Karpas-422 (cell line): ENCODE data around the gene TIMM21. TPM values are rescaled to one million over a fixed set of nuclear protein-coding genes. Genes with fewer than 3 reads are reported as not detected.
A peak's percentile ranks its signal among the peaks of the same experiment; 100 is the strongest.

Experiments
- DNase-seq: peaks from one replicate; pipeline ENCODE4 v3.0.0-alpha.2; 2015
- H2AFZ ChIP-seq: fragments of 200-600 bp; sonication (generic); 2 replicates; pipeline ENCODE4 v1.6.1; 2014; ENCODE audit warnings: antibody characterized with exemption, low read length, mixed read lengths
- H3K27ac ChIP-seq: fragments of 200-600 bp; sonication (generic); 2 replicates; pipeline ENCODE4 v1.5.1; 2014; ENCODE audit warnings: mild to moderate bottlenecking, low read length, moderate library complexity
- H3K27me3 ChIP-seq: fragments of 200-600 bp; sonication (generic); 2 replicates; pipeline ENCODE4 v1.6.1; 2014; ENCODE audit warnings: low read length, mixed read lengths
- H3K36me3 ChIP-seq: fragments of 200-600 bp; sonication (generic); 2 replicates; pipeline ENCODE4 v1.6.1; 2014; ENCODE audit warnings: low read length, mixed read lengths; ENCODE audit not compliant: insufficient read depth
- H3K4me1 ChIP-seq: fragments of 200-600 bp; sonication (generic); 2 replicates; pipeline ENCODE4 v1.6.1; 2014; ENCODE audit warnings: mild to moderate bottlenecking, low read length, mixed read lengths
- H3K4me2 ChIP-seq: fragments of 200-600 bp; sonication (generic); 2 replicates; pipeline ENCODE4 v1.6.1; 2014; ENCODE audit warnings: low read length, low read depth, mild to moderate bottlenecking; ENCODE audit not compliant: poor library complexity, severe bottlenecking
- H3K4me3 ChIP-seq: fragments of 200-600 bp; sonication (generic); 2 replicates; pipeline ENCODE4 v1.5.1; 2014; ENCODE audit warnings: mild to moderate bottlenecking, antibody characterized with exemption, low read length, mixed read lengths
- H3K79me2 ChIP-seq: fragments of 200-600 bp; sonication (generic); 2 replicates; pipeline ENCODE4 v1.6.1; 2014; ENCODE audit warnings: mild to moderate bottlenecking, low read length, mixed read lengths
- H3K9ac ChIP-seq: fragments of 200-600 bp; sonication (generic); 2 replicates; pipeline ENCODE4 v1.6.0; 2014; ENCODE audit warnings: low read length
- H3K9me2 ChIP-seq: fragments of 200-600 bp; sonication (generic), shearing (Covaris generic); replicated peaks from 2 replicates; pipeline ENCODE4 v1.6.0; 2014; ENCODE audit warnings: mild to moderate bottlenecking, low read length, moderate library complexity; ENCODE audit not compliant: insufficient read depth
- H3K9me3 ChIP-seq: fragments of 300-700, 200-600 bp; sonication (generic); 2 replicates; pipeline ENCODE4 v1.6.1; 2014; ENCODE audit warnings: low read length, mixed read lengths
- H4K20me1 ChIP-seq: fragments of 200-600 bp; sonication (generic); 2 replicates; pipeline ENCODE4 v1.6.1; 2014; ENCODE audit warnings: mild to moderate bottlenecking, antibody characterized with exemption, low read length, low read depth; ENCODE audit not compliant: insufficient read depth
- total RNA-seq: library from RNA; depleted of rRNA; stranded (reverse); fragments of >200 nt; shearing (Covaris generic); gene quantifications from 2 replicates; pipeline ENCODE4 v1.2.3, GENCODE V29; 2014; ENCODE audit warnings: low replicate concordance

The TIMM21 gene
- total RNA-seq, 1 experiment from 2014 or later, result 59.3 TPM

DNA sequence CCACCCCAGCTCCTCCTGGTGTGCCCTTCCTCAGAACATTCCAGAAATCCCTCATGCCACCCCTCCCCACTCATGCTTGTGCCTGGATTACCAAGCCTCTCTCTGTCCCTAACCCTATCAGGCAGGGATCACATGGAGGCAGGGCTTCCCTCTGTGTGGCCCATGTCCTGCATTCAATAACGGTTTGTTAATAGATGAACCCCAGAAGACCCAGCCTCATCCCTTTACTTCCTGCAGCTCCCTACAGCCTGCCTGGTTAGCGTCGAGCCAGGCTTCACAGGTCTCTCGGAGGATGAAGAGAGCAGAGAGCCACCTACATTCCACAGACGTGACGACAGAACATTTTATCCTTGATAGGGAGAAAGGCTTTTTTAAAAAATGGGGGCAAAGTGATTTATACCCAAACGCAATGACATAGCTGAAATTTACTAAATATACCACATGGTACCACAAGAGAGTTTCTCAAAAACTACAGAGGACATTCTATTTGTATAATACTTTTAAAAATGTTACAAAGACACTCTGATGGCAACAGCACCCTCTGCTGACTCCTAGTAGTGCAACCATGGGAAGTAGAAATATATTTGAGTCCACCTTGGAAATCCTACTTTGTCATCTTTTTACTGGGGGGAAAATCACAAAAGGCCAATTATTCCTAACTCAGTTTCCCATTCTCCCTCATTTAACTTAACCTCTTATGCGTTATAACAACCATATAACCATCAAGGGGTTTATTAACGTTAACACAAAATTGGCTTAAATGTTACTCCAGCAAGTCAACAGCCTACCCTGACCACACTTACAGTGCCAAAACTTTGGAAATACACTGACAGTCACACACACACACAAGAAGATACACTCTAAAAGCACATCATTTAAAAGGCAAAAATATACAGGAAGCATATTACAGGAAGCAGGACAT lies 31.4 kb upstream of the TIMM21 start:
- Histone ChIP-seq H3K4me3 (no peak overlapping the region), H3K36me3 (no peaks in the 10 kb centered on the region), H2AFZ (no peak overlapping the region), H3K9ac (no peak overlapping the region), H4K20me1 (no peaks in the 10 kb centered on the region), H3K4me1 (no peaks in the 10 kb centered on the region), H3K4me2 (no peak overlapping the region), H3K27ac (no peak overlapping the region), H3K9me2 (no peaks in the 10 kb centered on the region), H3K79me2 (no peaks in the 10 kb centered on the region), H3K27me3 (no peaks in the 10 kb centered on the region), H3K9me3 (no peaks in the 10 kb centered on the region)
- DNase-seq, result peak; percentile 75

DNA sequence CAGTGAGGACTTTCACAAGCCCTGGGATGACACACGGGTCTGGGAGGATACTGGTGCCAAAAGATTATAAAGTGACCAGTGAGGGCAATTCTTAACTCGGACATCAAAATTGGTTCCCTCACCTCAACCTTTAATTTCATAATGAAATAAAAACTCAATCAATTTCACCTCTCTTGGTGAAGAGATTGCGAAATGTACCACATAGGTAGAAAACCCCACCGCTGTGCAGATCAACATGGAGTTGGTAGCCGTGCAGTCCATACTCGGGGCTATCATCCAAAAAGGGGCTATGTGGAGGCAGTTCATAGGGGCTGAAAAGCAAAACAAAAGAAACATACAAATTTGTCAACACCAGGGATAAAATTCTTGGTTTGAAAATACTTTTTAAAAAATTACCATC lies 25.1 kb upstream of the TIMM21 start:
- no peak for DNase-seq
- no peak overlapping the region for H3K4me3 ChIP-seq
- H3K4me1 ChIP-seq, result no peaks in the 10 kb centered on the region
- H4K20me1 ChIP-seq, result no peaks in the 10 kb centered on the region
- no peaks in the 10 kb centered on the region for H3K79me2 ChIP-seq
- H3K27me3 ChIP-seq, result no peaks in the 10 kb centered on the region
- no peak overlapping the region for H3K27ac ChIP-seq
- H3K9ac ChIP-seq, result no peak overlapping the region
- H3K36me3 ChIP-seq, result no peaks in the 10 kb centered on the region
- no peaks in the 10 kb centered on the region for H3K9me2 ChIP-seq
- H3K4me2 ChIP-seq, result no peak overlapping the region
- H3K9me3 ChIP-seq, result no peaks in the 10 kb centered on the region
- no peak overlapping the region for H2AFZ ChIP-seq

GRCh38 chr18:74124642-74125041 lies 23.7 kb upstream of the TIMM21 start:
- Histone ChIP-seq H2AFZ (no peak overlapping the region), H3K27me3 (no peaks in the 10 kb centered on the region), H3K9me2 (no peaks in the 10 kb centered on the region), H3K9me3 (no peaks in the 10 kb centered on the region), H3K79me2 (no peaks in the 10 kb centered on the region), H3K27ac (no peak overlapping the region), H3K9ac (no peak overlapping the region), H3K36me3 (no peaks in the 10 kb centered on the region), H3K4me3 (no peak overlapping the region), H3K4me2 (no peak overlapping the region), H4K20me1 (no peaks in the 10 kb centered on the region), H3K4me1 (no peaks in the 10 kb centered on the region)
- no peak for DNase-seq

DNA sequence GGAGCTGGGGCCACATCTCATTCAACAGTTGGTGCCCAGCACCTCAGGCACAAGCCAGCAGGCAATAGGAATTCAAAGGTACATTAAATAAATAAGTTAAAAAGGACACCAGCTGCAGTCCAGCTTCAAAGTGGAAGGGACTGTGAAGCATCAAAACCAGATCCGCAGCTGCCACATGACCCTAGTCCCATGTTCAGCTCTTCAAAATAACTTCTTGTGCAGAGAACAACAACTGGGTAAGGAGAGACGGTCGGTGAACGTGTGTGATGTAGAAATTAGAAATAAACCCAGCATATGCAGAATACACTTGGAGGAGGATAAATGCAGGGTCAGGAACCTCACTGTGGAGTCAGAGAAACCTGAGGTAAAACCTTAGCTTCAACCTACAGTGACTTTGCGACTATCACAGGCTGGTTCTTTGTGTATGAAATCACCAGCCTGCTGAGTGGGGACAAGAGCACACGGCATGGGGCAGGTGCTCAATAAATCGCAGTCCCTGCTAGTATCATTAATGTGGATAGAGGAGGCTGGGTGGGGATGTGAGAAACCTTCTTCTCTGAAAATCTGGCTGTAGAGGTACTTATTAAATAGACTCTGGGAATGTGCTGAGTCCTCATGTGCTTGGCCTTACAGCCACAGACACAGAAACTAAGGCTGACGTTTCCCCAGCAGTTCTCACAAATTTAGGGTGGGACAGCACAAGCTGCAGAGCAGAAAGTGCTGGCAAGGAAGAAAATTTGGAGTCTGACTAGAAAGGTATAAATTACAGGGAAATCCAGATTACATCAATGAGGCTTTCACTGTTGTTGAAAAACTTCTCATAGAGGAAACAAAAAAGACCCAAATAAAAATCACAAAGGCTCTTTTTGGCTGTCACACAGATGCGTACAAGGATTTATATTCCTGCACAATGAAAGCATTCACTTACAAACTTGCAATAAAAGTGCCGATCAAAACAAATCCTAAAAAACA lies 21.4 kb upstream of the TIMM21 start:
- H3K36me3 ChIP-seq, result no peaks in the 10 kb centered on the region
- no peak overlapping the region for H3K4me2 ChIP-seq
- no peak for DNase-seq
- no peaks in the 10 kb centered on the region for H3K79me2 ChIP-seq
- no peak overlapping the region for H3K9ac ChIP-seq
- H4K20me1 ChIP-seq, result no peaks in the 10 kb centered on the region
- H3K9me2 ChIP-seq, result no peaks in the 10 kb centered on the region
- no peak overlapping the region for H3K27ac ChIP-seq
- H3K4me1 ChIP-seq, result no peaks in the 10 kb centered on the region
- no peaks in the 10 kb centered on the region for H3K9me3 ChIP-seq
- no peak overlapping the region for H2AFZ ChIP-seq
- no peak overlapping the region for H3K4me3 ChIP-seq
- H3K27me3 ChIP-seq, result no peaks in the 10 kb centered on the region

DNA sequence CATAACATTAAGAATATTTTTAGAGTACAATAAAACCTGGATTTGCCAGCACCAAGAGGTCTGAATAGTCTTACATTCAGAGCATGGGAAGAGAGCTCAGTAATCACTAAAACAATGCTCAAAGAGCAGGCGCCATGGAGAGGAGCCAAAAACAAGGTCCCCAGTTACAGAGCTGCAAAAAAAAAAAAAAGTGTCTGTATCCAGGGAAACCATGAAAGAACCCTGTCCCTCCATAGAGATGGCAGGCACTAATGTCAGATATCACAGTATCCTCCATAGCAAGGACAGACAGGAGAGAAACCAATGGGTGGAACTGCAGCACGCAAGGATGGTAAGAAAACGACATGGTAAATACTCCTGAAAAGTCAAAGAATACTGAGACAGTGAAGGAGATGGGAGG lies 20.2 kb upstream of the TIMM21 start:
- DNase-seq, result no peak
- no peaks in the 10 kb centered on the region for H3K36me3 ChIP-seq
- H3K27me3 ChIP-seq, result no peaks in the 10 kb centered on the region

GRCh38 chr18:74131124-74131523 lies 17.2 kb upstream of the TIMM21 start:
- no peak overlapping the region for H3K4me3 ChIP-seq
- H3K36me3 ChIP-seq, result no peaks in the 10 kb centered on the region
- no peak for DNase-seq
- H3K27me3 ChIP-seq, result no peaks in the 10 kb centered on the region
- H2AFZ ChIP-seq, result no peak overlapping the region
- H4K20me1 ChIP-seq, result no peaks in the 10 kb centered on the region
- no peak overlapping the region for H3K9ac ChIP-seq
- H3K4me2 ChIP-seq, result no peak overlapping the region
- 0 out of 2 replicates have a peak, but pooled peaks cover 3% of the 10 kb centered on the region for H3K4me1 ChIP-seq
- H3K9me2 ChIP-seq, result no peaks in the 10 kb centered on the region
- H3K79me2 ChIP-seq, result no peaks in the 10 kb centered on the region
- no peaks in the 10 kb centered on the region for H3K9me3 ChIP-seq
- no peak overlapping the region for H3K27ac ChIP-seq

More for the DNA sequence above, 20.2 kb upstream of the TIMM21 start:
- H3K27ac ChIP-seq, result no peak overlapping the region
- H3K79me2 ChIP-seq, result no peaks in the 10 kb centered on the region
- H3K4me3 ChIP-seq, result no peak overlapping the region
- H3K9me2 ChIP-seq, result no peaks in the 10 kb centered on the region
- no peak overlapping the region for H2AFZ ChIP-seq
- H3K4me1 ChIP-seq, result no peaks in the 10 kb centered on the region
- H3K9ac ChIP-seq, result no peak overlapping the region
- H4K20me1 ChIP-seq, result no peaks in the 10 kb centered on the region
- no peak overlapping the region for H3K4me2 ChIP-seq
- H3K9me3 ChIP-seq, result no peaks in the 10 kb centered on the region

GRCh38 chr18:74132201-74132600 lies 16.1 kb upstream of the TIMM21 start:
- no peaks in the 10 kb centered on the region for H3K27me3 ChIP-seq
- H4K20me1 ChIP-seq, result no peaks in the 10 kb centered on the region
- H2AFZ ChIP-seq, result no peak overlapping the region
- H3K4me3 ChIP-seq, result no peak overlapping the region
- H3K9ac ChIP-seq, result no peak overlapping the region
- no peaks in the 10 kb centered on the region for H3K79me2 ChIP-seq
- no peaks in the 10 kb centered on the region for H3K9me3 ChIP-seq
- DNase-seq, result no peak
- H3K27ac ChIP-seq, result no peak overlapping the region
- H3K36me3 ChIP-seq, result no peaks in the 10 kb centered on the region
- H3K4me1 ChIP-seq, result 0 out of 2 replicates have a peak, but pooled peaks cover 3% of the 10 kb centered on the region
- H3K9me2 ChIP-seq, result no peaks in the 10 kb centered on the region
- no peak overlapping the region for H3K4me2 ChIP-seq
